Keratinocyte (primary cell): Measurements from ENCODE around the gene KRT73. TPM values are rescaled to one million over a fixed set of nuclear protein-coding genes. Genes with fewer than 3 reads are reported as not detected.

Experiments
- DNase-seq: peaks from one replicate; pipeline ENCODE4 v3.0.0-alpha.2; 2011; ENCODE audit warnings: low read depth, missing footprints, low spot score
- FAIRE-seq: peaks from 2 replicates; lab custom pipeline; 2011; peaks lifted over from hg19 to GRCh38; lab: Jason Lieb, UNC
- H2AFZ ChIP-seq: 2 replicates; pipeline ENCODE4 v1.6.0; 2012; ENCODE audit warnings: low read length, control low read depth, inconsistent platforms; ENCODE audit not compliant: control insufficient read depth
- H3K27ac ChIP-seq: 2 replicates; pipeline ENCODE4 v1.5.1; 2011; ENCODE audit warnings: low read length; ENCODE audit not compliant: control insufficient read depth, insufficient read depth
- H3K27me3 ChIP-seq: 3 replicates; pipeline ENCODE4 v1.6.0; 2011; ENCODE audit warnings: low read length; ENCODE audit not compliant: control insufficient read depth, insufficient read depth; ENCODE audit errors: extremely low read depth
- H3K36me3 ChIP-seq, 2 experiments: 2 replicates in 1 of 2; 3 replicates in 1 of 2; pipeline ENCODE4 v1.5.1; 2011; ENCODE audit warnings: low read length in 2 of 2, mild to moderate bottlenecking in 1 of 2; ENCODE audit not compliant: control insufficient read depth in 2 of 2, insufficient read depth in 2 of 2; ENCODE audit errors: extremely low read depth in 1 of 2
- H3K4me1 ChIP-seq: 3 replicates; pipeline ENCODE4 v1.5.1; 2011; ENCODE audit warnings: low read length; ENCODE audit not compliant: control insufficient read depth, insufficient read depth; ENCODE audit errors: extremely low read depth
- H3K4me2 ChIP-seq: 3 replicates; pipeline ENCODE4 v1.6.0; 2011; ENCODE audit warnings: low read depth, low read length; ENCODE audit not compliant: control insufficient read depth, insufficient read depth; ENCODE audit errors: extremely low read depth
- H3K4me3 ChIP-seq, 3 experiments: fragments of 200-600 bp in 1 of 3; sonication (generic) in 1 of 3; 2 replicates in 2 of 3; 3 replicates in 1 of 3; pipeline ENCODE4 v1.5.1; 2011 to 2016; ENCODE audit warnings: low read length in 3 of 3, mild to moderate bottlenecking in 3 of 3, control low read depth in 2 of 3, inconsistent platforms in 1 of 3, low read depth in 1 of 3, mixed read lengths in 1 of 3, mixed run types in 1 of 3, moderate library complexity in 1 of 3; ENCODE audit not compliant: control insufficient read depth in 2 of 3, insufficient read depth in 2 of 3; ENCODE audit errors: extremely low read depth in 1 of 3
- H3K79me2 ChIP-seq: 2 replicates; pipeline ENCODE4 v1.6.0; 2012; ENCODE audit warnings: low read length; ENCODE audit not compliant: control insufficient read depth, insufficient read depth
- H3K9ac ChIP-seq: 3 replicates; pipeline ENCODE4 v1.6.0; 2011; ENCODE audit warnings: low read length; ENCODE audit not compliant: control insufficient read depth, insufficient read depth; ENCODE audit errors: extremely low read depth
- H3K9me1 ChIP-seq: 3 replicates; pipeline ENCODE4 v1.6.0; 2011; ENCODE audit warnings: low read length; ENCODE audit not compliant: control insufficient read depth, insufficient read depth; ENCODE audit errors: extremely low read depth
- H3K9me3 ChIP-seq: 2 replicates; pipeline ENCODE4 v1.5.1; 2012; ENCODE audit warnings: low read depth, low read length; ENCODE audit not compliant: control insufficient read depth
- H4K20me1 ChIP-seq: 3 replicates; pipeline ENCODE4 v1.6.0; 2011; ENCODE audit warnings: low read length; ENCODE audit not compliant: control insufficient read depth, insufficient read depth; ENCODE audit errors: extremely low read depth
- CTCF ChIP-seq, 3 experiments: IDR thresholded peaks in 1 of 3; conservative IDR thresholded peaks in 1 of 3; optimal IDR thresholded peaks in 1 of 3; 2 replicates in 2 of 3; 3 replicates in 1 of 3; pipeline versions ENCODE3 to v1.5.1; 2011; ENCODE audit warnings: low read length in 3 of 3, mild to moderate bottlenecking in 3 of 3, moderate library complexity in 2 of 3, control low read depth in 1 of 3, inconsistent platforms in 1 of 3; ENCODE audit not compliant: insufficient read depth in 2 of 3; ENCODE audit errors: extremely low read depth in 1 of 3
- EZH2 ChIP-seq: IDR thresholded peaks from one replicate; pipeline ENCODE4 v1.6.1; 2012; ENCODE audit warnings: inconsistent platforms, mild to moderate bottlenecking, low read length, moderate library complexity
- dilution Hi-C: fragments of 300-500 bp; cut with MboI; formaldehyde crosslinking; loops from one replicate; pipeline ENCODE4 v1.7.0; 2020; ENCODE audit warnings: low sequenced_read_pairs; ENCODE audit not compliant: extremely low pct_ligation_motif_present
- polyA plus RNA-seq, 5 experiments: library from polyadenylated mRNA; depleted of rRNA in 3 of 5; stranded (reverse) in 3 of 5; stranded (forward) in 1 of 5; unstranded in 1 of 5; fragments of >200 nt; gene quantifications; 1 replicate in 1 of 5; 2 replicates in 3 of 5; 3 replicates in 1 of 5; pipeline versions ENCODE4 v1.2.1 to v1.2.3, GENCODE V29; 2011 to 2012; ENCODE audit warnings: missing spikeins in 2 of 5, low read depth in 1 of 5, low replicate concordance in 1 of 5

The KRT73 gene
- polyA plus RNA-seq, 1 donor (not counting 4 experiments of a cell fraction or from before 2014, with no cell fraction given) = 0.03 TPM

- H3K9me3 ChIP-seq = no peaks in the 10 kb centered on the region
- no peak overlapping the region for H2AFZ ChIP-seq
- dilution Hi-C loops = no loop called here
- DNase-seq (no peak), FAIRE-seq (no peak)
- no peaks in the 10 kb centered on the region for H3K9me1 ChIP-seq
- no peaks in the 10 kb centered on the region for H4K20me1 ChIP-seq
- TF ChIP-seq EZH2 (no peak), CTCF (optimal IDR thresholded peaks at IDR 0.05 in 1 of 3, IDR thresholded peaks at IDR 0.05 in 1 of 3, conservative IDR thresholded peaks at IDR 0.05 in 1 of 3; ENCODE audit: extremely low read depth in 1 of 3, insufficient read depth in 2 of 3, low read length in 3 of 3) (no peak)
- H3K4me1 ChIP-seq = no peaks in the 10 kb centered on the region
- peaks cover 10% of the 10 kb centered on the region for H3K27me3 ChIP-seq
- H3K4me3 ChIP-seq = no peak overlapping the region
- H3K9ac ChIP-seq = no peak overlapping the region
- no peaks in the 10 kb centered on the region for H3K36me3 ChIP-seq
- H3K27ac ChIP-seq = no peak overlapping the region
- no peak overlapping the region for H3K4me2 ChIP-seq
- H3K79me2 ChIP-seq = no peaks in the 10 kb centered on the region
Measured at GRCh38 chr12:52636189-52636588, 17.8 kb upstream of the KRT73 start.

GRCh38 chr12:52634266-52635056, 16.1 kb upstream of the KRT73 start:
- TF ChIP-seq EZH2 (no peak), CTCF (optimal IDR thresholded peaks at IDR 0.05 in 1 of 3, IDR thresholded peaks at IDR 0.05 in 1 of 3, conservative IDR thresholded peaks at IDR 0.05 in 1 of 3; ENCODE audit: extremely low read depth in 1 of 3, insufficient read depth in 2 of 3, low read length in 3 of 3) (no peak)
- Histone ChIP-seq H3K9ac (no peak overlapping the region), H3K9me1 (no peaks in the 10 kb centered on the region), H4K20me1 (no peaks in the 10 kb centered on the region), H3K27ac (no peak overlapping the region), H3K4me1 (no peaks in the 10 kb centered on the region), H3K9me3 (no peaks in the 10 kb centered on the region), H3K36me3 (no peaks in the 10 kb centered on the region), H2AFZ (no peak overlapping the region), H3K4me3 (no peak overlapping the region), H3K27me3 (peaks cover 25% of the 10 kb centered on the region), H3K79me2 (no peaks in the 10 kb centered on the region), H3K4me2 (no peak overlapping the region)
- DNase-seq (no peak), FAIRE-seq (no peak)
- dilution Hi-C loops = no loop called here
